ENCODE data around the gene MAMLD1.
"Not testable (repeated sequence)": the region's sequence is repeated elsewhere in the genome, so short reads cannot be mapped to it uniquely, and the experiment has no call there.

MAMLD1 gene

GRCh38 chrX:150362599-150363481 is at the start of gene MAMLD1:
TSS of gene MAMLD1 (plus strand) at chrX:150363317. CDS start at chrX:150445517, 82,200 bp downstream.
- no peak for DNase-seq

- no peak for DNase-seq
Measured at GRCh38 chrX:150313514-150313913, 49.6 kb upstream of the MAMLD1 start.

GRCh38 chrX:150314186-150314585 is 48.9 kb upstream of the MAMLD1 start:
- no peak for DNase-seq

- DNase-seq = no peak
Measured at GRCh38 chrX:150316564-150316963, 46.6 kb upstream of the MAMLD1 start.

- DNase-seq = no peak
Measured at GRCh38 chrX:150323020-150323419, 40.1 kb upstream of the MAMLD1 start.

- no peak for DNase-seq
Measured at GRCh38 chrX:150324035-150324728, 38.9 kb upstream of the MAMLD1 start.

- no peak for DNase-seq
Measured at GRCh38 chrX:150324919-150325318, 38.2 kb upstream of the MAMLD1 start.

GRCh38 chrX:150326541-150327247 is 36.4 kb upstream of the MAMLD1 start:
- DNase-seq = no peak

GRCh38 chrX:150329282-150329681 is 33.8 kb upstream of the MAMLD1 start:
- DNase-seq = no peak

GRCh38 chrX:150329868-150330267 is 33.2 kb upstream of the MAMLD1 start:
- no peak for DNase-seq

GRCh38 chrX:150332023-150332422 is 31.1 kb upstream of the MAMLD1 start:
- no peak for DNase-seq

GRCh38 chrX:150334100-150334499 is 29.0 kb upstream of the MAMLD1 start:
- no peak for DNase-seq

GRCh38 chrX:150334981-150335380 is 28.1 kb upstream of the MAMLD1 start:
- no peak for DNase-seq

- DNase-seq = no peak
Measured at GRCh38 chrX:150337026-150337425, 26.1 kb upstream of the MAMLD1 start.

- no peak for DNase-seq
Measured at GRCh38 chrX:150337536-150337935, 25.6 kb upstream of the MAMLD1 start.

- no peak for DNase-seq
Measured at GRCh38 chrX:150338615-150339014, 24.5 kb upstream of the MAMLD1 start.

GRCh38 chrX:150339736-150340135 is 23.4 kb upstream of the MAMLD1 start:
- DNase-seq = no peak

GRCh38 chrX:150340326-150340725 is 22.8 kb upstream of the MAMLD1 start:
- not testable (repeated sequence) for DNase-seq

- DNase-seq = no peak
Measured at GRCh38 chrX:150347471-150347870, 15.6 kb upstream of the MAMLD1 start.

GRCh38 chrX:150348365-150348764 is 14.8 kb upstream of the MAMLD1 start:
- no peak for DNase-seq

GRCh38 chrX:150352114-150352513 is 11.0 kb upstream of the MAMLD1 start:
- DNase-seq = no peak

- DNase-seq = no peak
Measured at GRCh38 chrX:150352581-150352980, 10.5 kb upstream of the MAMLD1 start.

GRCh38 chrX:150355913-150356312 is 7.2 kb upstream of the MAMLD1 start:
- no peak for DNase-seq

GRCh38 chrX:150357790-150358189 is 5.3 kb upstream of the MAMLD1 start:
- DNase-seq = no peak

Measured in NCI-H510A treated with DMSO at 0.1 percent for 48 hours (cell line).